GOT3 (cell line): ENCODE results near the gene LCORL.
"Not testable (repeated sequence)": the region's sequence is repeated elsewhere in the genome, so short reads cannot be mapped to it uniquely, and the experiment has no call there.

Experiments used
- DNase-seq: peaks from one replicate; lab custom pipeline; 2025; ENCODE audit warnings: mixed read lengths; lab: John Stamatoyannopoulos, UW

Gene LCORL

DNA sequence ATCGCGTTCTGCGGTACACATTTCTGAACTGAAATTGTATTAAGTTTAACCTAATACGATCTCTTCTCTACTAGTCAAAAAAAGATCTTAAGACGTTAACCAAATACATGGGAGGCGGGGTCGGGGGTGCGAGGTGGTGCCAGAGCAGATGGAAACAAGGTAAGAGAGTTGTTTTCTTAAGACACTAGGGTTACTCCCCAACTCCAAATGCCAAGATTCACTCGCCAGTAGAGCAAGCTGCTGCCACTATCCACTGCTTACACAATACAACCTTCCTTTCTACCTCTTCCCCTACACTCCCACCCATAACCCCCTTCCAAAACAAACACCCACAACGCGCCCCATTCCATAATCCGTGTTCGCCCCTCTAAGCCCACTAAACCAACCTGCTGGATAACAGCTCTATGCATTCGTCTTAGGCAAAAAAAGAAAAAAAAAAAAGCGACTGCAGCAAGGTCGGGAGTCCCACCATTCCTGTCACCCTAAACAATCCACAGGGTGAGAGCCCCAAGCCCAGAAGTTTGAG, 1.3 kb downstream of the LCORL start:
- no peak for DNase-seq

DNA sequence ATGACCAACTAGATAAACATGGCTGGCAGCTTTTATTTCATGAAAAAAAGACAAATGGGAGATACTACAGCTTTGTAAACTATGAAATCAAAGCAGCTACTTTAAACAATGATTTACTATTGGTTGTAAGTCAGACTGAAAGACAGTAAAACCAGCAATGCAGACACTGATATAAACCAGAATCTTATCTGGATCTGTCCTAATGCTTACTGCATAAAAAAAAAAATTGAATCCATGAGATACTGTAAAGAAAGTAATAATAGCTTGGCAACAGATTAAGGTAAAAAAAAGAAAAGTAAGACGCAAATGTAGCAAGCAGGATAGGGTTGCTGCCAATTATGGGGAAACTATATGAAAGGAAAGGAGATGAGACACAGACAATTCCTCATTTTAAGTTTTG, 7.3 kb downstream of the LCORL start:
- DNase-seq, result no peak

DNA sequence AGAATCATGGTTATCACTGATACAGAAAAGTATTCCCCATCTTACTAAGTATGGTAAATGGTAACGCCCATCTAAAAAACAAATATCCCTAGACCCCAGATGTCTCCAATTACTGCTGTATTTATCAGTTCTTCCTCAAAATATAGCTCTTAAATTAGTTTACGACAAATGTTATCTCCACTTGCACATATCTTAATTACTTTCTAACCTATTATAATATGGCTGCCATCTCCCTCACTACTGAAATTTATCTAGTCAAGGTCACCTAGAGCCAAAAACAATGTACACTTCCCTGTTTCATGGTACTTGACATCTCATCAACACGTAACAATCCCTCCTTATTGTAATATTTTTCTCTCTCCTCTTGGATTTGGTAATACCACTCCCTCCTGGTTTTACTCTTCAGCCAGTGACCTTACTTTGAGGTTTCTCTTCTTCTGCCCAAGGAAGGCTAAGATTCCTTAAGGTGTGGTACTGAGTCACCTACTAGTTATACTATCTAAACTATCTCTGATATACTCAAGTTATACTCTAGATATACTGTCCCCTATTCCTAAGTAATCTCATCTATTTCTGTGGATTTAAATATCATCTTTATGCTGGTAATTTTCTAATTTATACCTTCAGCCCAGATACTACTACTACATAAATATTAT, 8.6 kb downstream of the LCORL start:
- no peak for DNase-seq

DNA sequence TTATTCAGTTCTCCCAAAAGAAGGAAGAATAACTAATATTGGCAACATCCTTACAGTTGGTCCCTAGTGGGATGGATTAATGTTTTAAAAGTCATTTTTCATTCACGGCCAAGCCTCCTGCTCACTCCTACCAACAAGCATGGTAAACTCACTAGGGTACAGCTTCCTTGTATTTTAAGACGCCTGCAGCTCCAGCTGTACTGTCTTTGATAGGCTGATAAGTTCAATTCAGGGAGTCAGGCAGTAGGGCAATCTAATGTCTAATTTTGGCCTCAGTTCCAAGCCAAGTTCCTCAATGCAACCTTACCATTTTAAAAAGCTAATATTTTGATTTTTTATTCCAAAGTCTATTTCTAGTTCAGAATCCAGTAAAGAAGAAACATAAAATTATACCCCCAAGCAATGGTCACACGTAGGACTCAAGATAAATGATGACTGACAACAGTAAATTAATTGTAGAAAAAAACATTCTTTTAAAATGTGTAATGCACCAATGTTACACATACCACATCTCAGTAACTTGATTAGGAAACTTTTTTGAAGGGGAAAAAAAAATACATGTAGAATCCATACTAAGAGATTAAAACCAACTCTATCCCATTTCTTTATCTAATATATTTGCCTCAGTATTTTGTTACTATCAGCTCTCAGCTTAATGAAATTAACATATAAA, 9.3 kb downstream of the LCORL start:
- no peak for DNase-seq

DNA sequence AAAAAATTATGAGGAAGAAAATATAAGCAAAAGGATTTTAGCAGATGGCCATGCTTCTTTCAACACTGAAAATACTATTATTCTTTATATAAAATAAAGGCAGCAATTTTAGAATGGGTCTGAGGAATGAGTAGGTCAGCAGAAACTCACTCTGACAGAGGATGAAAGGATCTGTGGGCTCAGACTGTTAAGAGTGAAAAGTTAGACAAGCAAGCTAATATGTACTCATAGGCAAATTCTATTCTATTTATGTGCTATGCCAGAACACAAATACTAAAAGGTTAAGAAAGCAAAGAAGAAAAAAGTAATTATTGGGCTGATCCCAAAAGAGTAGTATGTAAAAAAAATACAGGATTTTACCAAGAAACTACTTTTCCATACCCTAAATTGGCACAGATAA, 13.9 kb downstream of the LCORL start:
- no peak for DNase-seq

- not testable (repeated sequence) for DNase-seq
Observed at GRCh38 chr4:18006432-18006831, 15.1 kb downstream of the LCORL start.

DNA sequence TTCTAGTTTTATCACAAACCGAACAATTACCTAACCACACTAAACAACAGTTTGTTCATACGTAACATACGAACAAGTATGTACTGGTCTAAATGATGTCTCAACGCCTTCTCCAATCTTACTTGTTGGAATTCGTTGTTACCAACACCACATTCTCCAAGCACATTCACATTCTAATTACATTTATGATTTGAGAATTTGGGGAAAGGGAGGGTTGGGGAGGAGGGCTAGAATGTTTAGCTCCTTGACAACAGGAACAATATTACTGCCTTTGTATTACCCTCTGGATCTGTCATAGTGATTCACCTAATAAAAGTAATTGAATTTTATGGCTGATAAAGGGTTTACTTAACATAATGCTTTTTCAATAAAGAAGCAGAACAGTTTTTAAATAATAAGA, 24.4 kb downstream of the LCORL start:
- no peak for DNase-seq

GRCh38 chr4:17995165-17995564, 26.4 kb downstream of the LCORL start:
- no peak for DNase-seq

- no peak for DNase-seq
Observed at GRCh38 chr4:17985832-17986231, 35.7 kb downstream of the LCORL start.

DNA sequence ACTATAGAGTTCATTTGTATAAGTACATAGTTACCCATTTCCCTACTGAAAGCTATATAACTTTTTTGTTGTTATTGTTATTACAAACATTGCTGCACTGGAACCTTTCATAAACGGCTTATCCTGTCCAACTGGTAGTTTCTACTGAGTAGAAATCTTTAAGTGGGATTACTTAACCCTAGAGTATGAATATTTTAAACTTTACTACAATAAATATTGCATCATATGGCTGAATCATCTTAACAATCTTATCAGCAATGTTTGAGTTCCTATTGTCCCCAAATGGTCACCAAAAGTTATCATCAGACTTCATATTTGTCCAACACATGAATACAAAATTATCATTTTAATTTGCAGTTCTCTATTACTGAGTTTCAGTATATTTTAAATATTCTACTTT, 40.5 kb downstream of the LCORL start:
- DNase-seq, result no peak

GRCh38 chr4:17968721-17969120, 52.8 kb downstream of the LCORL start:
- DNase-seq, result no peak

GRCh38 chr4:17967078-17967477, 54.5 kb downstream of the LCORL start:
- DNase-seq, result no peak

- no peak for DNase-seq
Observed at GRCh38 chr4:17966312-17966711, 55.2 kb downstream of the LCORL start.

- no peak for DNase-seq
Observed at GRCh38 chr4:17964576-17964975, 57.0 kb downstream of the LCORL start.

DNA sequence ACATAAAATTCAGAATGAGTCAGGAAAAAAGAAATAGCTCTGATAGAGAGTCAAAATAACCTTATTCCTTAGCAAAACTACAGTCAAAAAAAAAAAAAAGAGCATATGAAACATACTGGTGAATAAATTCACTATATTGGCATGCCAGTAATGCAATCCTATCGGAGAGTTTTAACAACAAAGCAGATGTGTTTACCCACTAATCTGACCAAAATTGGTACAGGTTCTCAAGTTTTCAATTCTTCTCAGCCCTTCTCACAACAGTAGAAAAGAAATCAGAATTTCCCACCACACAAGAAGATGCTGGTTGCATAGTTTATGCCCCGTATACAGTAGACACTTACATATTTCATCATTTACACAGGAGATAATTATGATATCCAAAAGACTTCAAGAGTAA, 59.4 kb downstream of the LCORL start:
- no peak for DNase-seq

- no peak for DNase-seq
Observed at GRCh38 chr4:17961249-17961648, 60.3 kb downstream of the LCORL start.

DNA sequence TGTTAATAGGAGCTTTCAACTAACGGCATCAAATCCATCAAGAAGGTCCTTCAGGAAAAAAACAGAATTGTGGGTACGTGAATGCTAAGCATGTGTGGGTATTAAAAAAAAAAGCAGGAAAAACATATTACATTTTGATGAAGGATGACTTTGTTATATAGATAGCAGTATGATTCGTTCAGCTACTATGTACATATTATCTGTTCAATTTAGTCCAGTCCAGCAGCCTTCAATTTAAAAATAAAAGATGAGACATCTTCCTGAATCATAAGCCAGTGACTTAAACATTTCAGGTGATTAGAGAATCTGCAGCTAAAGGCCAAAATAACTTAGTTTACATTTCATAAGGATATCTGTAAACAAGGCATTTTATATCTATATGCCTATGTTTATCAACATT, 63.4 kb downstream of the LCORL start:
- no peak for DNase-seq

- no peak for DNase-seq
Observed at GRCh38 chr4:17957688-17958087, 63.9 kb downstream of the LCORL start.

GRCh38 chr4:17956245-17956644, 65.3 kb downstream of the LCORL start:
- DNase-seq, result no peak

- no peak for DNase-seq
Observed at GRCh38 chr4:17945303-17945702, 76.3 kb downstream of the LCORL start.

DNA sequence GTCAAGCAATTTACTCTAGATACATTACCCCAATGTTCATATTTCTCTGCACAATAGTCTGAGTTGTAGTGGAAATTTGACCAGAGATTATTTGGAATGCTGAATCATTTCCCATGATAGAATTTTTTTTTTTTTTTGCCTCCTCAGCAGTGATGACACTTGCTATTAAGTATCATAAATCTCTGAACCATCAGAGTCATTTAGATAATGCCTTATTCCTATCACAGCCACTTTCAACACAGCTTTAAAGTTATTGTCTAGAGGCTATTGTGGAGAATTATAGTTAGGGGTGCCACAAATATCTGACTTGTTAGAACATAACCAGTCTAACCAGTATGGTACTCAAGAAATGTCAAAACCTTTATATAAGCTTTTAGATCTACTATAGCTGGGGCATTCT, 79.8 kb downstream of the LCORL start:
- DNase-seq, result no peak

DNA sequence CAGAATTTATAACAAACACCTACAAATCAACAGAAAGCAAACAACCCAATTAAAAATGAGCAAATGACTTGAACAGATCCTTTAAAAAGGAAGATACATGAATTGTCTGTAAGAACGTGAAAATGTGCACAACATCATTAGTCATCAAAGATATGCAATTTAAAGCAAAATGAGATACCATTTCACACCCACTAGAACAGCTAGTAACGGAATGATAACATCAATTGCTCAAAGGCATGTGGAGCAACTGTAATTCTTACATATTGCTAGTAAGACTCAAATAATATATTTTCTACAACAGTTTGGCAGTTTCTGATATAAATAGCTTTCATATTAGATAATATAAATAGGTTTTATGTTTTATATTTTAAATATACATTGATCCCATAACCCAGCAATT, 82.5 kb downstream of the LCORL start:
- DNase-seq, result no peak

DNA sequence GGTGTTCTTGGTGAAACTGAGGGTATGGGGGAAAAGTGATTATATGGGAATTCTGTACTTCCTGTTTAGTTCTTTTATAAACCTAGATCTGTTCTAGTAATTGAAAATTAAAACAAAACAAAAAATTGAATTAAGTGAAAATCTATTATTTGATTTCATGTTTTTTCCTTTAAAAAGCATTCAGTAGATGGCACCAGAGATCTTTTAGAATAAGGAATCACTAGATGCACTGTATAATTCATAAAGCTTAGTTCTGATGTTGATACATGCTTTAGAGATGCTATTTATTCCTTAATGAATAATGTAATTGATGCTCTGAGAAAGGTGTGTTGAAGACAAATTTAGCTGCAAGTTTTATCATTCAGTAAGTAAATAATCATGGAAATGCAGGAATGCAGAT, 87.3 kb downstream of the LCORL start:
- DNase-seq, result no peak

GRCh38 chr4:17933126-17933525, 88.4 kb downstream of the LCORL start:
- DNase-seq, result no peak
